Measurements from ENCODE around the gene PCNP. TPM values are rescaled to one million over a fixed set of nuclear protein-coding genes. Genes with fewer than 3 reads are reported as not detected.

The PCNP gene
- total and polyA plus RNA-seq, 2 donors (not counting 3 experiments of a cell fraction or from before 2014, with no cell fraction given) = 22.7 to 137 TPM

GRCh38 chr3:101632586-101632985, 58.6 kb downstream of the PCNP start:
- Histone ChIP-seq H3K27ac (ENCODE audit: insufficient read depth, low read depth, low read length) (no peak overlapping the region), H3K4me2 (ENCODE audit: insufficient read depth, low read length) (no peak overlapping the region), H3K4me1 (ENCODE audit: control insufficient read depth, extremely low read depth, insufficient read depth, low read length) (no peaks in the 10 kb centered on the region), H3K9me3 (replicated peaks; ENCODE audit: control insufficient read depth, insufficient read depth, low read length) (no peaks in the 10 kb centered on the region), H2AFZ (ENCODE audit: low read depth, low read length) (no peak overlapping the region), H3K27me3 (ENCODE audit: control insufficient read depth in 2 of 2, insufficient read depth in 2 of 2, low read length in 2 of 2) (no peaks in the 10 kb centered on the region), H3K79me2 (ENCODE audit: control insufficient read depth, insufficient read depth, low read length) (no peaks in the 10 kb centered on the region), H3K9me1 (replicated peaks; ENCODE audit: control insufficient read depth, extremely low read depth, insufficient read depth, low read length) (no peaks in the 10 kb centered on the region), H3K36me3 (ENCODE audit: control insufficient read depth in 2 of 2, extremely low read depth in 1 of 2, insufficient read depth in 2 of 2, low read length in 2 of 2) (no peaks in the 10 kb centered on the region), H4K20me1 (replicated peaks; ENCODE audit: control insufficient read depth, extremely low read depth, insufficient read depth, low read length) (no peaks in the 10 kb centered on the region), H3K9ac (replicated peaks; ENCODE audit: extremely low read depth, insufficient read depth, low read length) (no peak overlapping the region), H3K4me3 (replicated peaks in 1 of 3; ENCODE audit: insufficient read depth in 1 of 3, low read depth in 1 of 3, low read length in 3 of 3) (no peak overlapping the region)
- FAIRE-seq = no peak
- dilution Hi-C loops (cut with MboI; ENCODE audit: extremely low pct_ligation_motif_present, low sequenced_read_pairs) (no loop called here), intact Hi-C loops (cut with micrococcal nuclease) (loop anchor here (10.0 kb wide), 1 partner anchor 1168 kb away; no protein-coding TSS in a partner anchor)
- BruUV-seq (replicated peaks) = no TSS peak
- TF ChIP-seq JUN (IDR thresholded peaks at IDR 0.05; ENCODE audit: borderline replicate concordance, insufficient read depth, insufficient read length, low read depth) (no peak), EZH2 (IDR thresholded peaks at IDR 0.05; ENCODE audit: borderline replicate concordance, low read depth, low read length, severe bottlenecking) (no peak), GATA2 (IDR thresholded peaks at IDR 0.05; ENCODE audit: insufficient read depth, insufficient read length, low read depth, low read length) (no peak), MAX (IDR thresholded peaks at IDR 0.05; ENCODE audit: insufficient read depth, insufficient read length) (no peak), CTCF (IDR thresholded peaks at IDR 0.05; ENCODE audit: extremely low read depth in 1 of 2, insufficient read depth in 1 of 2, low read depth in 1 of 2, low read length in 2 of 2) (no peak), POLR2AphosphoS5 (IDR thresholded peaks at IDR 0.05; ENCODE audit: insufficient read depth, low read depth, low read length) (no peak), MYC (IDR thresholded peaks at IDR 0.05; ENCODE audit: low read depth, low read length) (no peak), POLR2A (IDR thresholded peaks at IDR 0.05; ENCODE audit: low read depth, low read length) (no peak), FOS (IDR thresholded peaks at IDR 0.05; ENCODE audit: borderline replicate concordance, insufficient read depth, low read length) (no peak)
- DNase-seq (ENCODE audit: low read depth, low spot score) = no peak
- CTCF ChIA-PET = no interaction called here
- POLR2A ChIA-PET = no interaction called here
